ENCODE data around the gene SH2B3. TPM values are rescaled to one million over a fixed set of nuclear protein-coding genes. Genes with fewer than 3 reads are reported as not detected.

Gene SH2B3
- total RNA-seq, 1 donor from 2014 or later: 2.8 TPM

DNA sequence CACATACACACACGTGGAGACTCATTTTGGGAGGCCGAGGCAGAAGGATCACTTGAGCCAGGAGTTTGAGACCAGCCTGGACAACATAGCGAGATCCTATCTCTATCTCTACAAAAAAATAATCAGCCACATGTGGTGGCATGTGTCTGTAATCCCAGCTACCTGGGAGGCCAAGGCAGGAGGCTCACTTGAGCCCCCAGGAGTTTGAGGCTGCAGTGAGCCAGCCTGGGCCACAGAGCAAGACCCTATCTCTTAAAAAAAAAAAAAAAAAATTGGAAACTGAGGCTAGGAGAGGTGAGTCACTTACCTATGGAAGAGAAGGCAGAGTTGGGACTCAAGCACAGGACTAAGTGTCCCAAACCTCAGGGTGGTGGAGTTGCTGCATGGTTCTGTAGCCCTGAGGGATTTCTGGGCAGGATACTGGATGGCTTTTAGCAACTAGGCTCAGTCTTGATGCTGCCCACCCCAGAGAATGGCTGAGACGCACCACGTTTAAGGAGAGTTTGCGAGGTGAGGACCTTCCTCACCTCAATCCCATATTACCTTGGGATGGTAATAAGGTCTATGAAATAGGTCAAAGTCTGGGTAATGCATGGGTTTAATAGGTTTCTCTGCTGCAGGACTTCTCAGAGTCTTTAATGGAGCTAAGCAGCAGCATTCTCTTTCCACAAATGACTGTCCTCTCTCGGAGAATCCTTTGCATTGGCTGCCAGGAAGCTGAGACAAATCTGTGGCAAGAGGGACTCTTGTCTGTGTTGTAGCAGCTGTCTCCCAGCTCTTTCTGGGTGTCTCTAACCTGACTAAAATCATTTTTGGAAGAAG lies 35.6 kb downstream of the SH2B3 start:
- Histone ChIP-seq H2AFZ (replicated peaks) (no peak overlapping the region), H3F3A (ENCODE audit: low read depth) (no peaks in the 10 kb centered on the region), H3K4me3 (no peak overlapping the region), H3K4me1 (no peaks in the 10 kb centered on the region), H3K4me2 (no peak overlapping the region), H3K27ac (no peak overlapping the region), H3K9ac (no peak overlapping the region), H3K79me2 (ENCODE audit: low read depth) (no peaks in the 10 kb centered on the region), H3K27me3 (no peaks in the 10 kb centered on the region), H3K9me3 (ENCODE audit: low read depth) (no peaks in the 10 kb centered on the region), H4K20me1 (ENCODE audit: low read depth) (no peaks in the 10 kb centered on the region), H3K36me3 (no peaks in the 10 kb centered on the region)
- peaks cover 11% of the 10 kb centered on the region for H3K36me3 Mint-ChIP-seq
- no peak overlapping the region for H3K27ac Mint-ChIP-seq
- H3K27me3 Mint-ChIP-seq (ENCODE audit: insufficient read depth, low read depth): peaks cover 3% of the 10 kb centered on the region
- H3K4me1 Mint-ChIP-seq: peaks cover 12% of the 10 kb centered on the region
- H3K4me3 Mint-ChIP-seq: no peak overlapping the region
- H3K9me3 Mint-ChIP-seq: no peaks in the 10 kb centered on the region
- TF ChIP-seq EZH2phosphoT487 (IDR thresholded peaks at IDR 0.05): no peak
- no peak for TF ChIP-seq EZH2 (IDR thresholded peaks at IDR 0.05)
- TF ChIP-seq, protein P1, sequence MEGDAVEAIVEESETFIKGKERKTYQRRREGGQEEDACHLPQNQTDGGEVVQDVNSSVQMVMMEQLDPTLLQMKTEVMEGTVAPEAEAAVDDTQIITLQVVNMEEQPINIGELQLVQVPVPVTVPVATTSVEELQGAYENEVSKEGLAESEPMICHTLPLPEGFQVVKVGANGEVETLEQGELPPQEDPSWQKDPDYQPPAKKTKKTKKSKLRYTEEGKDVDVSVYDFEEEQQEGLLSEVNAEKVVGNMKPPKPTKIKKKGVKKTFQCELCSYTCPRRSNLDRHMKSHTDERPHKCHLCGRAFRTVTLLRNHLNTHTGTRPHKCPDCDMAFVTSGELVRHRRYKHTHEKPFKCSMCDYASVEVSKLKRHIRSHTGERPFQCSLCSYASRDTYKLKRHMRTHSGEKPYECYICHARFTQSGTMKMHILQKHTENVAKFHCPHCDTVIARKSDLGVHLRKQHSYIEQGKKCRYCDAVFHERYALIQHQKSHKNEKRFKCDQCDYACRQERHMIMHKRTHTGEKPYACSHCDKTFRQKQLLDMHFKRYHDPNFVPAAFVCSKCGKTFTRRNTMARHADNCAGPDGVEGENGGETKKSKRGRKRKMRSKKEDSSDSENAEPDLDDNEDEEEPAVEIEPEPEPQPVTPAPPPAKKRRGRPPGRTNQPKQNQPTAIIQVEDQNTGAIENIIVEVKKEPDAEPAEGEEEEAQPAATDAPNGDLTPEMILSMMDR (IDR thresholded peaks at IDR 0.05): no peak
- no peak for DNase-seq (ENCODE audit: low spot score)

DNA sequence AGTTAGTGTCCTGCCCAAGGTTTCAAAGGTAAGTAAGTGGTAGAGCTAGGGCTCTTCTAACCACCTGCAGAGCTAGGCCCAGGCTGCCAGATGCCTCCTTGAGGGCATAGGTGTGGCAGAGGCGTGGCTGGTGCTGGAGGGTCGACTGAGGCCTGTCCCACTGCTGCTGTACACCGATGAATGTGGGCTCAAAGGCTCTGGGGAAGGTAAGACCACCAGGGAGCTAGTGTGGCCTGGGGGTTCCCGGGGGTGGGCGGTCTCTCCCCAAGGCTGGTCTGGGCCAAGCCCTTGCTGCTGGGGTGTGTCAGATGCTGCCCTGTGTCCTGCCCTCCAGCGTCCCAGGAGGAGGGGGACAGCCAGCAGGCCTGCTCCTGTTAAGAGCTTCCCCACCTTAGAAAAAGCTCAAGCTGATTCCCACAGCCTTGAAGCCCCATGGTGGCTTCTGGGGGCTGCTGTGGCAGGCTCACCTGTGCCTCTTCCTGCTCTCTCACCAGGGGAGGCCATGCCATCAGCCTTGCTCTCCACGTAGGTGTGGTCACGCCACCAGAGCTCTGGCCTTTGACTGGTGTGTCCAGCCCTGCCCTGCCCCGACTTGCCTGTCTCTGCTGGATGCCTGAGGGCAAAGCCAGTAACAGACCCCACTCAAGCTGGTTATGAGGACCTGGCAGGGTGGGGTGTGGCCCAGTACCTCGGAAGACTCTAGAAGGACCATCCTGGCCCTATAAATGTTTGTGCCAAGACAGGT lies 36.8 kb downstream of the SH2B3 start:
- H3K4me3 ChIP-seq: no peak overlapping the region
- H3K9ac ChIP-seq: no peak overlapping the region
- no peak overlapping the region for H3K27ac ChIP-seq
- Mint-ChIP-seq H3K9me3 (no peaks in the 10 kb centered on the region), H3K36me3 (peaks cover 13% of the 10 kb centered on the region), H3K27me3 (ENCODE audit: insufficient read depth, low read depth) (peaks cover 3% of the 10 kb centered on the region), H3K27ac (no peak overlapping the region), H3K4me1 (peaks cover 15% of the 10 kb centered on the region), H3K4me3 (no peak overlapping the region)
- no peaks in the 10 kb centered on the region for H3K79me2 ChIP-seq (ENCODE audit: low read depth)
- no peaks in the 10 kb centered on the region for H3K9me3 ChIP-seq (ENCODE audit: low read depth)
- no peaks in the 10 kb centered on the region for H3K4me1 ChIP-seq
- no peaks in the 10 kb centered on the region for H3K27me3 ChIP-seq
- no peak overlapping the region for H3K4me2 ChIP-seq
- DNase-seq (ENCODE audit: low spot score): no peak
- H3F3A ChIP-seq (ENCODE audit: low read depth): no peaks in the 10 kb centered on the region
- no peak for TF ChIP-seq EZH2 (IDR thresholded peaks at IDR 0.05)
- TF ChIP-seq, protein P1 (IDR thresholded peaks at IDR 0.05): no peak
- H4K20me1 ChIP-seq (ENCODE audit: low read depth): no peaks in the 10 kb centered on the region
- no peak overlapping the region for H2AFZ ChIP-seq (replicated peaks)
- H3K36me3 ChIP-seq: no peaks in the 10 kb centered on the region

DNA sequence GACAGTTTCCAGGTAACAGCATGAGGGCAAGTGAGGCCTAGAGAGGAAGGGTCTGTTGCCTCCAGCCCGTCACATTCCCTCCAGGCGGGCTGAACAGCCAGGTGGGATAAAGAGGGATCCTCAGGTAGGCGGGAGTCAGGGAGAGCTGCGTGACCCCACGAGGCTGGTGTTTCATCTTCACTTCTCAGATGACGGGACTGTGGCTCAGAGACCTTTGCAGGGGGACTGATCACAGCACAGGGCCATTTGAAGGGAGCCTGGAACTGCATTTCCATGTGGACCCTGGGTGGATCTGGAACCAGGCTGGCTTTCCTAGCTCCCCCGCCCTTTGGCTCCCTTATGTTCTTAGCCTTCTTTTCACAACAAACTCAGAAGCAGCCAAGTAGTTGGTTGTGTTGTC lies 37.4 kb downstream of the SH2B3 start:
- no peak overlapping the region for H3K27ac ChIP-seq

More for the DNA sequence above, 37.4 kb downstream of the SH2B3 start:
- H3K27me3 ChIP-seq: no peaks in the 10 kb centered on the region
- H3K36me3 Mint-ChIP-seq: peaks cover 16% of the 10 kb centered on the region
- no peak for TF ChIP-seq EZH2 (IDR thresholded peaks at IDR 0.05)
- no peak for TF ChIP-seq EZH2phosphoT487 (IDR thresholded peaks at IDR 0.05)
- TF ChIP-seq, protein P1 (IDR thresholded peaks at IDR 0.05): no peak
- H3K27ac Mint-ChIP-seq: no peak overlapping the region
- H3K4me1 Mint-ChIP-seq: peaks cover 15% of the 10 kb centered on the region
- no peaks in the 10 kb centered on the region for H3K9me3 Mint-ChIP-seq
- H3K9me3 ChIP-seq (ENCODE audit: low read depth): no peaks in the 10 kb centered on the region
- H4K20me1 ChIP-seq (ENCODE audit: low read depth): no peaks in the 10 kb centered on the region
- no peak overlapping the region for H3K4me3 ChIP-seq
- H3K9ac ChIP-seq: no peak overlapping the region
- no peak overlapping the region for H2AFZ ChIP-seq (replicated peaks)
- H3K27me3 Mint-ChIP-seq (ENCODE audit: insufficient read depth, low read depth): peaks cover 3% of the 10 kb centered on the region
- no peaks in the 10 kb centered on the region for H3F3A ChIP-seq (ENCODE audit: low read depth)
- no peak overlapping the region for H3K4me3 Mint-ChIP-seq
- H3K79me2 ChIP-seq (ENCODE audit: low read depth): no peaks in the 10 kb centered on the region
- H3K36me3 ChIP-seq: no peaks in the 10 kb centered on the region
- no peak for DNase-seq (ENCODE audit: low spot score)
- no peaks in the 10 kb centered on the region for H3K4me1 ChIP-seq
- no peak overlapping the region for H3K4me2 ChIP-seq
